Fibroblast of lung (primary cell): ENCODE measurements around the gene ARTN.

ENCODE experiments used
- CTCF ChIP-seq, 2 donors: IDR thresholded peaks in 1 of 2; conservative IDR thresholded peaks in 1 of 2; 1 replicate in 1 of 2; 2 replicates in 1 of 2; pipeline ENCODE4 v1.5.1; 2011 to 2012; ENCODE audit warnings: low read length in 2 of 2, control low read depth in 1 of 2, inconsistent platforms in 1 of 2, low read depth in 1 of 2, mild to moderate bottlenecking in 1 of 2
- EZH2 ChIP-seq: IDR thresholded peaks from 2 replicates; pipeline ENCODE4 v1.5.1; 2012; ENCODE audit warnings: low read length, control low read depth, mild to moderate bottlenecking; ENCODE audit errors: missing control alignments

- TF ChIP-seq CTCF (conservative IDR thresholded peaks at IDR 0.05 in 1 of 2, IDR thresholded peaks at IDR 0.05 in 1 of 2; ENCODE audit: low read depth in 1 of 2, low read length in 2 of 2) (no peak), EZH2 (no peak)
Observed at GRCh38 chr1:43947061-43947873, 13.7 kb downstream of the ARTN start.
